HG03558 (cell line): ENCODE measurements around the gene STAM2.
"Not testable (repeated sequence)": the region's sequence is repeated elsewhere in the genome, so short reads cannot be mapped to it uniquely, and the experiment has no call there.

Experiments
- ATAC-seq: cut with Tn5 transposase; IDR thresholded peaks from one replicate; pipeline ENCODE4 v1.9.1; 2021; ENCODE audit warnings: moderate number of reproducible peaks; ENCODE audit not compliant: unreplicated experiment; ENCODE audit errors: extremely low read depth

The STAM2 gene

DNA sequence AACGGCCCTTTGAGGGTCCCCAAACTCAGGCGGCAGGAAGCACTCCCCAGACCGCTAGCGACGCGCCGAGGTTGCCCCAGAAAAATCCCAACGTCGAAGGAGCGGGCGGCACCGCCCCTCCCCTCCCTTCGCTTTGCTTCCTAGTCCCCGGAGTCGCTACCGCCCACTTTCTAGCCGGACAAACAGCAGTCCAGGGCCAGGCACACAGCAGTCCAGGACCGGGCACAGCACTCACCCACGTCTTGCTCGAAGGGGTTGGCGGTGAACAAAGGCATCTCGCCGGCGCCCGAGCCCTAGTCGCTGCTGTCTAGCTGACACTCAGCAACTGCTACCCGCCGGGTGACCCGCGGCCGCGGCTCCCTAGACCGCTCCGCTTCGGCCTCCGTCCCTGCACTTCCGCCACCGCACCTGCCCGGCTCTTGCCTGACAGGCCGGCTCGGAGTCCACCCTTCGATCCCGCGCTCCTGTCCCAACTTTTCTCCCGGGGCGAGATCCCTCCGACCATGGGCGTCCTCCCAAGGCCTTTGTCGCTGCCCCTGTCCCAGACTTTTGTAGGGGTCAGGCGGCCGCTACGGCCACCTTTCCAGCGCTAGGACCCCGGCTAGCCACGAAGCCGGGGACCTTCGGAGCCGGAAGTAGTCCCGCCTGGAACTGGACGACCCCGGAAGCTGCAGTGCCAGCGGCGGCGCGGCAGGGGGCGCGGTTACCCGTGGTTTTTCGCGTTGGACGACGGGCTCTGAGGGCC, at the start of gene STAM2:
Gene STAM2 (minus strand): TSS at position 396 of the 745 bp plus-strand sequence. CDS start 121 bp downstream, at position 275.
- ATAC-seq = peak; percentile 67

DNA sequence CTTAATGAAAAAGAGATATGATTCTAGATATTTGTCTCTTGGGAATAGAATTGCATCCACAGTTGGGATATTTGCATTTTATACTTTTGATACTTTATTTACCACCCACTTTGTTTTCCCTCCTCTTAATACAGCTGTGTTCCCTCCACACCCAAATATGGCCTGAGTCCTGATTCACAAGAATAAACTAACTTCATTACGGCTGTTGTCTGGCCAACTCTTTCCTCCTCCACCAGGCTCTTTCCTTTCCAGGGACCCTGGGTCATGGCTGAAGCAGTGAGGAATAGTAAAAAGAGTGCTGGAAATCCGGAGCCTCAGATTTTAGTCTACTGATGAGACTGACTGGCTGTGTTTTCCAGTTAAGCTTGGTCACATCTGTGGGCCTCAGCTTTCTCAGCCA, 48.4 kb upstream of the STAM2 start:
- ATAC-seq = no peak

GRCh38 chr2:152222975-152223637, 47.5 kb upstream of the STAM2 start:
- no peak for ATAC-seq

GRCh38 chr2:152221839-152222238, 46.3 kb upstream of the STAM2 start:
- no peak for ATAC-seq

DNA sequence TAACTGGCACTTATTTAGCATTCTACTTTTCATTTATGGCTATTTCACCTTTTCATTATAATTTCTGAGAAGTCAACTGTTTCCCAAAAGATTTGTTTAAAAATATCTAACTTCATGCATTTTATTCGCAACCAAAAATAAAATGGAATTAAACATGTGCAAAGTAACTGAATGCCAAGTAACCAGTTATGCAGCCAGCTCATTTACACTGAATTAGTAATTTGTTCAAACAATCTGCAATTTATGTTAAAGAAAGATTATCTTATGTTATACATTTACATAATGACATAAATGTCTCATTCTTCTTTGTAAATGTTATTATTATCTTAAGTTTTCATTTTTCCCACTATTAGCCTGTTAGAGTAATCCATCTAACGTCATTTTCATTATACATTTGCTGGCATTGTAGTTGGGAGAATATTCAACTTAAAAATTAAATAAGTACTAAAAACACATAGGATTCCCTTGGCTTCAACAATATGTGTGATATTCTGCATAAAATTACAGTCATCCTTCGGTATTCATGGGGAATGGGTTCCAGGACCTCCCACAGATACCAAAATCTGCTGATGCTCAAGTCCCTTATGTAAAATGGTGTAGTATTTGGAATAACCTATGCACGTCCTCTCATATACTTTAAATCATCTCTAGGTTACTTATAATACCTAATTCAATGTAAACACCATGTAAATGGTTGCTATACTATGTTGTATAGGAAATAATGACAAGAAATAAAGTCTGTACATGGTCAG, 43.7 kb upstream of the STAM2 start:
- no peak for ATAC-seq

GRCh38 chr2:152201466-152201830, 25.9 kb upstream of the STAM2 start:
- no peak for ATAC-seq

- ATAC-seq = no peak
Observed at GRCh38 chr2:152200565-152201465, 25.3 kb upstream of the STAM2 start.

- no peak for ATAC-seq
Observed at GRCh38 chr2:152200101-152200500, 24.5 kb upstream of the STAM2 start.

DNA sequence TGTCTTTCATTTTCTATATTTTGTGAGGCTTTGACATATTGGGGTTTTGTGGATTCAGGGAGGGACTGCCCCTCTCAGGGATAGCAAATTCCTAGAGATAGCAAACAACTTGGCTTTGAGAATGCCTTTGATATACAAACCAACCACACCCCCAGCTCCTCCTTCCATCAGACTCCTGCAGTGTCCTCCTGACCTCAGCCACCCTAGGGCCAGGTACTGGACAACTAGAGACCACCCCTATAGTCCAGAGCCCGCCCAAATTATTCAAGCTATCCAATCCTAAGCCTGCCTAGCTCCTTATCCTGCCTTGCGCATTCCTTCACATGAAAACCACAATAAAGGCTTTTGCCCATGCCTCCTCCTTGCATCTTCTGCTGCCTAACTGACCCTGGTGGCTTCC, 22.9 kb upstream of the STAM2 start:
- ATAC-seq = no peak

- not testable (repeated sequence) for ATAC-seq
Observed at GRCh38 chr2:152197508-152198284, 22.1 kb upstream of the STAM2 start.

- ATAC-seq = peak; percentile 56
Observed at GRCh38 chr2:152189622-152190495, 14.3 kb upstream of the STAM2 start.

GRCh38 chr2:152186808-152187207, 11.2 kb upstream of the STAM2 start:
- not testable (repeated sequence) for ATAC-seq

DNA sequence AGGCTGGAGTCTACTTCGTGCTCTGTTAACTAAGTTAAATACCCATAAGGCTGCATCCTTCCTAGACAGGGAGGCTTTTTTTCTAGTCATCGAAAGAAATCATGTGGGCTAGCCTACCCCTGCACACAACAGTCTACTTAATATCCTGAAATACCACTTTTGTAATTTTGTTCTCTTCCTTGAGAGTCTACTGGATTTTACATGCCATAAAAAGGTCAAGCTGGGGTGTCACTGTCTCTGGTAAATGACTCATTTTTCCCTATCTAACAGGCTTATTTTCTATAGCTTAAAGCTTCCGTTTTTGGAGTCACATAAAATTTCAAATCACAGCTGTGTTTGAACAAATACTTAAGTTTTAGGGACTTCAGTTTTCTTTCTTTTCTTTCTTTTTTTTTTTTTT, 10.7 kb upstream of the STAM2 start:
- ATAC-seq = no peak

- ATAC-seq = no peak
Observed at GRCh38 chr2:152183401-152184073, 8.0 kb upstream of the STAM2 start.

DNA sequence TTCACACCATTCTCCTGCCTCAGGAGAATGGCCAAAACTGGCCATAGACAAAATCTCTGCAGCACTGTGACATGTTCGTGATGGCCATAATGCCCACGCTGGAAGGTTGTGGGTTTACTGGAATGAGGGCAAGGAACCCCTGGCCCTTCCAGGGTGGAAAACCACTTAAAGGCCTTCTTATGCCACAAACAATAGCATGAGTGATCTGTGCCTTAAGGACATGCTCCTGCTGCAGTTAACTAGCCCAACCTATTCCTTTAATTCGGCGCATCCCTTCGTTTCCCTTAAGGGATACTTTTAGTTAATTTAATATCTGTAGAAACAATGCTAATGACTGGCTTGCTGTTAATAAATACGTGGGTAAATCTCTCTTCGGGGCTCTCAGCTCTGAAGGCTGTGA, 2.1 kb upstream of the STAM2 start:
- ATAC-seq = not testable (repeated sequence)

DNA sequence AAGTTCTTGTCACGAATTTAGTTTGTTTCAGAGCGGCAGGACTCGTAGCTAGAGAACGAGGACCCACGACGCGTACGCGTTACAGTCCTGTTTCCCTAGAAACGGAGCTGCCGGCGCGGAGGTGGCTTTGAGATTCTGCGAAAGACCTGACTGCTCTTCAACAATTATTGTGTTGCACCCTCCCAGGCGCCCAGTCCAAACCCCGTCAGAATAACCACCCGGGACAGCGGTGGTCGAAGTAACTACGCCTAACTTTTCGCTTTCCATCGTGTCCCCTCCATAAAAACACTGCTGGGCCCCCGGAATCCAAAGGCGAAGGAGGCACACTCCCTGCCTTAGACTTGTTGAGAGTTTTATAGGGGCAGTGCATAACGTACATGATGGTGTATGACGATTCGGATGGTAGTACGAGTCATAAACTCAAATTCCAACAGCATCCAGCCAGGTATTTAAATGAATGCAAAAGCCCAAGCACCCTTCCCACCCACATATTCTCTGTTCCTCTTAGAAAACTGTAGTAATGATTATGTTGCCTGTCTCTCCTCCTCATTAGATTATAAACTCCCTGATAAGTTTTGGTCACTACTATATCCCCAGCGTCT, 651 bp upstream of the STAM2 start:
- no peak for ATAC-seq

DNA sequence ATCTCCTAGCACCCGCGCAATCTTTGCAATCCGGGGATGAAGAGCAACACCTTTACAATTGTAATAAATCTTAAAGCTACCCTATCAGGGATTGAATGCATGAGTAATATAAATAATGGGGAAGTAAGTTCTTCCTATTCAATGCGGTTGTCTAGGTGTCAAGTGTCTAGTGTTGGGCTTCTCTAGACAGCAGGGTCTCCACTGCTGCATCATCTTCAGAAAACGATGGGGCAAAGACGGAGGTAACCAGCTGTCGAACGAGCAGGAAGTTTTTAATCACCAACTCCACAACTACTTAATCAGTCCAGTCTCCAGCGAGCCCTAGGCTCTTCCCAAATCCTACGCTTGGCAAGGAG, 573 bp downstream of the STAM2 start:
- peak; percentile 4 for ATAC-seq

- no peak for ATAC-seq
Observed at GRCh38 chr2:152174574-152174973, 989 bp downstream of the STAM2 start.
